Medulla oblongata (tissue), 1 donor: ENCODE measurements around the gene G6PC1.
"Not testable (repeated sequence)": the region's sequence is repeated elsewhere in the genome, so short reads cannot be mapped to it uniquely, and the experiment has no call there.

Source experiments
- DNase-seq: peaks from one replicate; pipeline ENCODE4 v3.0.0-alpha.2; 2015; ENCODE audit errors: extremely low spot score

The G6PC1 gene

DNA sequence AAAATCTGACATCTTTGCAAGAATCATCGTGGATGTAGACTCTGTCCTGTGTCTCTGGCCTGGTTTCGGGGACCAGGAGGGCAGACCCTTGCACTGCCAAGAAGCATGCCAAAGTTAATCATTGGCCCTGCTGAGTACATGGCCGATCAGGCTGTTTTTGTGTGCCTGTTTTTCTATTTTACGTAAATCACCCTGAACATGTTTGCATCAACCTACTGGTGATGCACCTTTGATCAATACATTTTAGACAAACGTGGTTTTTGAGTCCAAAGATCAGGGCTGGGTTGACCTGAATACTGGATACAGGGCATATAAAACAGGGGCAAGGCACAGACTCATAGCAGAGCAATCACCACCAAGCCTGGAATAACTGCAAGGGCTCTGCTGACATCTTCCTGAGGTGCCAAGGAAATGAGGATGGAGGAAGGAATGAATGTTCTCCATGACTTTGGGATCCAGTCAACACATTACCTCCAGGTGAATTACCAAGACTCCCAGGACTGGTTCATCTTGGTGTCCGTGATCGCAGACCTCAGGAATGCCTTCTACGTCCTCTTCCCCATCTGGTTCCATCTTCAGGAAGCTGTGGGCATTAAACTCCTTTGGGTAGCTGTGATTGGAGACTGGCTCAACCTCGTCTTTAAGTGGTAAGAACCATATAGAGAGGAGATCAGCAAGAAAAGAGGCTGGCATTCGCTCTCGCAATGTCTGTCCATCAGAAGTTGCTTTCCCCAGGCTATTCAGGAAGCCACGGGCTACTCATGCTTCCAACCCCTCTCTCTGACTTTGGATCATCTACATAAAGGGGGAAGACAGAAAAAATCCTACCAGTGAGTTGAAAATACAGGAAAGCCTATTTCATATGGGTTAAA is at the start of gene G6PC1:
Gene G6PC1 (plus strand): TSS at position 340 of the 872 bp plus-strand sequence. CDS start 78 bp downstream, at position 418.
- DNase-seq = no peak

DNA sequence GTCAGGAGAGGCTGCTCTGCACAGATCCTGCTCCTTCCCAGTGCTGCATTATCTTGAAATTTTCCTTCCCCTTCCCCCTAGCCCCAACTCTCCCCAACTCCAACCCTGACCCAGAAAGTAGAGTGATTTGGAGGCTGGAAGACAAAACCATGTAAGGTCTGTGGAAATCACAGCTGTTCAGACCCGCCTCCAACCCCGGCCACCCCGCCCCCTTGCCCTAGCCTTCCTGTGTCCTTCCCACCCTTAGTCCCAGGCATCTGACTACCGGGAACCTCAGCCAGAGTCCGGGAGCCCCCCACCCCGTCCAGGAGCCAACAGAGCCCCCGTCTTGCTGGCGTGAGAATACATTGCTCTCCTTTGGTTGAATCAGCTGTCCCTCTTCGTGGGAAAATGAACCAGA is 49.6 kb upstream of the G6PC1 start, which contains the start of gene AOC3:
Gene AOC3 (plus strand): TSS at position 246 of the 400 bp plus-strand sequence. CDS start 145 bp downstream, at position 391.
- DNase-seq = no peak

DNA sequence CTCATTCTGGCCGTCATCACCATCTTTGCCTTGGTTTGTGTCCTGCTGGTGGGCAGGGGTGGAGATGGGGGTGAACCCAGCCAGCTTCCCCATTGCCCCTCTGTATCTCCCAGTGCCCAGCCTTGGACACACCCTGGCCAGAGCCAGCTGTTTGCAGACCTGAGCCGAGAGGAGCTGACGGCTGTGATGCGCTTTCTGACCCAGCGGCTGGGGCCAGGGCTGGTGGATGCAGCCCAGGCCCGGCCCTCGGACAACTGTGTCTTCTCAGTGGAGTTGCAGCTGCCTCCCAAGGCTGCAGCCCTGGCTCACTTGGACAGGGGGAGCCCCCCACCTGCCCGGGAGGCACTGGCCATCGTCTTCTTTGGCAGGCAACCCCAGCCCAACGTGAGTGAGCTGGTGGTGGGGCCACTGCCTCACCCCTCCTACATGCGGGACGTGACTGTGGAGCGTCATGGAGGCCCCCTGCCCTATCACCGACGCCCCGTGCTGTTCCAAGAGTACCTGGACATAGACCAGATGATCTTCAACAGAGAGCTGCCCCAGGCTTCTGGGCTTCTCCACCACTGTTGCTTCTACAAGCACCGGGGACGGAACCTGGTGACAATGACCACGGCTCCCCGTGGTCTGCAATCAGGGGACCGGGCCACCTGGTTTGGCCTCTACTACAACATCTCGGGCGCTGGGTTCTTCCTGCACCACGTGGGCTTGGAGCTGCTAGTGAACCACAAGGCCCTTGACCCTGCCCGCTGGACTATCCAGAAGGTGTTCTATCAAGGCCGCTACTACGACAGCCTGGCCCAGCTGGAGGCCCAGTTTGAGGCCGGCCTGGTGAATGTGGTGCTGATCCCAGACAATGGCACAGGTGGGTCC is 49.0 kb upstream of the G6PC1 start:
- DNase-seq = not testable (repeated sequence)

DNA sequence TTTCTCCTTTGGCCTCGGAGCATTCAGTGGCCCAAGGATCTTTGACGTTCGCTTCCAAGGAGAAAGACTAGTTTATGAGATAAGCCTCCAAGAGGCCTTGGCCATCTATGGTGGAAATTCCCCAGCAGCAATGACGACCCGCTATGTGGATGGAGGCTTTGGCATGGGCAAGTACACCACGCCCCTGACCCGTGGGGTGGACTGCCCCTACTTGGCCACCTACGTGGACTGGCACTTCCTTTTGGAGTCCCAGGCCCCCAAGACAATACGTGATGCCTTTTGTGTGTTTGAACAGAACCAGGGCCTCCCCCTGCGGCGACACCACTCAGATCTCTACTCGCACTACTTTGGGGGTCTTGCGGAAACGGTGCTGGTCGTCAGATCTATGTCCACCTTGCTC is 48.2 kb upstream of the G6PC1 start:
- DNase-seq = no peak

DNA sequence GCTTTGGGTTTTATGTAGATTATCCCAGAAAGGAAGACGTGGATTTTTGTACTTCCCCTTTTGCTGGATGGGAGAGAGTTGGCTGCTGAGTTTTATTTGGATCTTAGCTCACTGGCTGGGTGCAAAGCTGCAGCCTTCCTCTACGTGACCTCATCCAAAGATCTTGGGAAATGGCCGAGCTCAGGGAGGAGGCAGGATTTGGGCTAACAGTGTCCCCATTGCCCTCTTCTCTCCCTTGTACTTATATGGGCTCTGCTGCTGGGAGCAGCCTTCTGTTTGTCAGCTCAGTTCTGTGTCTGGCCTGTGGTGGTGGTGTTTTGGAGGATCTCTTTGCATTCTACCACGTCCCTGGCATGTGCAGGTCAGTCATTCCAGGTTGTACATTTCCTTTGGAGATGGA is 47.6 kb upstream of the G6PC1 start:
- no peak for DNase-seq

DNA sequence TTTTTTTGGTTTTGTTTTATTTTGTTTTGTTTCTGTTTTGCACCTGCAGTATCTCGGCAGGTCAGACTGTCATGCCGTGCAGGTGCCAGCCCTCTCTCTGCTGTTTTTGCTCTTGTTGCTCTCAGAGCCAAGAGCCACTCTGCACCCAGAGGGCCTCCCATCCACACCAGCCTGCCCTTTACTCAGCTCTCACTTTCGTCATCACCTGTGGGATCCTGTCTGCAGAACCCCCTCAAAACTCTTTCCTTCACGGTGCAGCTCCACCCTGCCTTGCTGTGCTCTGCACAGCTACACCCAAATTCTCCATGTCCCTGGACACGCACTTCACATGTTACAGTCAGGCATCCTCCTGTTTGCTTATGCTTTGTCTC is 47.0 kb upstream of the G6PC1 start:
- no peak for DNase-seq

DNA sequence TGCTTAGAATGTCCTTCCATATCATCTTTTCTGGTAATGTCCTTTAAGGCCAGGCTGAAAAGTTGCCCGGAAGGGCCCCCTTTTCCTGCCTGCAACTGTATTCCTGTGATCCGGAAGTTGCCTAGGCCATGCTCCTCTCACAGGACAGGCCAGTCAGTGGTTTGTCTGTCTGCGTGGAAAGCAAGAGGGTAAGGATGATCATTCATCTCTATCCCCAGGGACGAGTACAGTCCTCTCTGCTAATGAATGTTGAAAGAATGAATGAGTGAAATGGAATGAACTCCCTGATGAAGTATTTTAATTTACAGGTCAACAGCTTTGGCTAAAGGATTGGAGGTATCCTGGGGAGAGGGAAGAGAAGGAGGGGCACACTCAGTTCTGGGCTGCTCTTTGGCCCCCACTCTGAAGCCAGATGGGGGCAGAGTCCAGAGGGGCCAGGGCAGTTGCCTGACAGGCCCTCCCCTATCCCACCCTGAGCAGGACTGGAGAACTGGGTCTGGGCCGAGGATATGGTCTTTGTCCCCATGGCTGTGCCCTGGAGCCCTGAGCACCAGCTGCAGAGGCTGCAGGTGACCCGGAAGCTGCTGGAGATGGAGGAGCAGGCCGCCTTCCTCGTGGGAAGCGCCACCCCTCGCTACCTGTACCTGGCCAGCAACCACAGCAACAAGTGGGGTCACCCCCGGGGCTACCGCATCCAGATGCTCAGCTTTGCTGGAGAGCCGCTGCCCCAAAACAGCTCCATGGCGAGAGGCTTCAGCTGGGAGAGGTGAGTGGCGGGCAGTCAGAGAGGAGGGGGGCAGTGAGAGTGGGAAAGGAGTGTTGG is 46.4 kb upstream of the G6PC1 start:
- DNase-seq = no peak

DNA sequence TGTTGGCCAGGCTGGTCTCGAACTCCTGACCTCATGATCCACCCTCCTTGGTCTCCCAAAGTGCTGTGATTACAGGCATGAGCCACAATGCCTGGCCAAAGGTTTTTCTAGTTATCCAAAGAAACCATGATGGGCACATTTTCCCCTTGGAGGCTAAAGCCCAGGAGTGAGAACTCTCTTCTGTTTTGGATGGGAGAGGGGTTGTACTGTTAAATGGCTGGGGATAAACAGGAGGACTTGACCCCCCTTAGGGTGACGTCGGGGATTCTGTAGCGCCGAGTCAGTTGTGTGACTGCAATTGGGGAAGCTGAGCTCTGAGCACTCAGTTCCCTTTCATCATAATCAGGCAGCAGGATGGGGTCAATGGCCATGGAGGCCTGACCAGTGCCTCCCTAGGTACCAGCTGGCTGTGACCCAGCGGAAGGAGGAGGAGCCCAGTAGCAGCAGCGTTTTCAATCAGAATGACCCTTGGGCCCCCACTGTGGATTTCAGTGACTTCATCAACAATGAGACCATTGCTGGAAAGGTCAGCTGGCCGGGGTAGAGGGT is 45.5 kb upstream of the G6PC1 start:
- no peak for DNase-seq

DNA sequence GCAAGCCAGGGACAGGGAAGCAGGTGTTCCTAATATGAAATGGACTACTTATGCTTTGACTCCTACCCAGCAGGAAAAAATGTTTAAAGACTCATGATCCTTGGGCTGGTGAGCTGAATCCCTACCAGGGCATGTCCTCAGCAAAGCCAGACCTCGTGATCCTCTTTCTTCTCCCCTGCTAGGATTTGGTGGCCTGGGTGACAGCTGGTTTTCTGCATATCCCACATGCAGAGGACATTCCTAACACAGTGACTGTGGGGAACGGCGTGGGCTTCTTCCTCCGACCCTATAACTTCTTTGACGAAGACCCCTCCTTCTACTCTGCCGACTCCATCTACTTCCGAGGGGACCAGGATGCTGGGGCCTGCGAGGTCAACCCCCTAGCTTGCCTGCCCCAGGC is 44.5 kb upstream of the G6PC1 start:
- not testable (repeated sequence) for DNase-seq

DNA sequence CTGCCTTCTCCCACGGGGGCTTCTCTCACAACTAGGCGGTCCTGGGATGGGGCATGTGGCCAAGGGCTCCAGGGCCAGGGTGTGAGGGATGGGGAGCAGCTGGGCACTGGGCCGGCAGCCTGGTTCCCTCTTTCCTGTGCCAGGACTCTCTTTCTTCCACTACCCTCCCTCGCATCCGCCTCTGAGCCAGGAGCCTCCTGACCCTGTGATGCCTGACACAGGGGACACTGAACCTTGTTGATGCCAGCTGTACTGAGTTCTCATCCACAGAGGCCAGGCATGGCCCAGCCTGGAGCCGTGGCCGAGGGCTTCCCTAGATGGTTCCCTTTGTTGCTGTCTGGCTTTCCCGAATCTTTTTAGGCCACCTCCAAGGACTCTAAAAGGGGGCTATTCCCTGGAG is 44.1 kb upstream of the G6PC1 start:
- not testable (repeated sequence) for DNase-seq

DNA sequence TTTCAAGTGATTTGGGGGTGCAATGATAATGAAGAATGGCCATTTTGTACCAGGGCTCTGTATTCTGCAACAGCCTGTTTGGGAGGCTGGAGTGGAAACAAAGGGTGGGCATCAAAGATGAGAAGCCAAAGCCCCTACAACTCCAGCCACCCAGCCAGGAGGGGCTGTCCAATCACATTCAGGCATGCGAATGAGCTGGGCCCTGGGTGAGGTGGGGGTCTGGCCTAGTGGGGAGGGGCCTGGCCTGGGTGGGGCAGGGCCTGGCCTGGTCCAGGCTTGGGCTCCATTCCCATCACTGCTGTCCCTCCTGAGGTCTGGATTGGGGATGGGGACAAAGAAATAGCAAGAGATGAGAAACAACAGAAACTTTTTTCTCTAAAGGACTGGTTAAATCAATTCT is 43.2 kb upstream of the G6PC1 start:
- no peak for DNase-seq

DNA sequence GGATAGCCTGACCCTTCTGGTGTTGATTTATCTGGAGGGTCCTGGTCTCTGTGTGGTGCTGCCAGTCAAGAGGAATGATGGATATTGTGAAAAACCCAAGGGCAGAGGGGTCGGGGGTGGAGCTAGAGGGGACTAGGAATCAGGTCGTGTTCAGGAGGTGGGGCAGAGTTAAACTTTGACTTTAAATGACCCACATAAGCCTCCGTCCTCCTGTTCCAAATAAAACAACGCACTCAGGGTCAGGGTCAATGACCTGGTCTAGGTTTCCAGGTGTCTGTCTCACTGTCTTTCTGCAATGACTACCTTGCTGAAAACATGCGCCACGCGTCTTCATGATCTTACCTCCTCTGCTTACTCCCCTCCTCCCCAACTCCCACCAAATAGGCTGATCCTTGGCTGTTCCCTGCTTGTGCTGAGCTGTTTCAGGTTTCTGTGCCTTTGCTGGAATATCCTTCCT is 34.9 kb upstream of the G6PC1 start:
- DNase-seq = no peak

DNA sequence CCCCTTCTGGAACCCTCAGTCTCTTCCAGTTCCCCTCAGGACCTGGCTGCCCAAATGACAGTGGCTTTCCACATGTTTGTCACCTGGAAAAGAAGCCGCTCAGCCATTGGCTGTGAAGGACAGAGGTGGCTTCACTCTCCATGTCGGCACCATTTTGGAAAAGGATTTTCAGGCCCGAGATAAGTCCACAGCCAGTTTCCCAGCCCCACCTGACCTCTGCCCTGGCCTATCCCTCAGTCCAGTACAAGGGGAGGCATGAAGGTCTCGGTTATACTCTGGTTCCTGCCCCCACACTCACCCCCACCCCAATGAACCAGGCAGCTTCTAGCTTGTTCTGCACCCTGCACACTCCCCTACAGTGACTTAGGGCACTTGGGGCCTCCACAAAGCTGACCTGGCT is 34.4 kb upstream of the G6PC1 start:
- DNase-seq = no peak

DNA sequence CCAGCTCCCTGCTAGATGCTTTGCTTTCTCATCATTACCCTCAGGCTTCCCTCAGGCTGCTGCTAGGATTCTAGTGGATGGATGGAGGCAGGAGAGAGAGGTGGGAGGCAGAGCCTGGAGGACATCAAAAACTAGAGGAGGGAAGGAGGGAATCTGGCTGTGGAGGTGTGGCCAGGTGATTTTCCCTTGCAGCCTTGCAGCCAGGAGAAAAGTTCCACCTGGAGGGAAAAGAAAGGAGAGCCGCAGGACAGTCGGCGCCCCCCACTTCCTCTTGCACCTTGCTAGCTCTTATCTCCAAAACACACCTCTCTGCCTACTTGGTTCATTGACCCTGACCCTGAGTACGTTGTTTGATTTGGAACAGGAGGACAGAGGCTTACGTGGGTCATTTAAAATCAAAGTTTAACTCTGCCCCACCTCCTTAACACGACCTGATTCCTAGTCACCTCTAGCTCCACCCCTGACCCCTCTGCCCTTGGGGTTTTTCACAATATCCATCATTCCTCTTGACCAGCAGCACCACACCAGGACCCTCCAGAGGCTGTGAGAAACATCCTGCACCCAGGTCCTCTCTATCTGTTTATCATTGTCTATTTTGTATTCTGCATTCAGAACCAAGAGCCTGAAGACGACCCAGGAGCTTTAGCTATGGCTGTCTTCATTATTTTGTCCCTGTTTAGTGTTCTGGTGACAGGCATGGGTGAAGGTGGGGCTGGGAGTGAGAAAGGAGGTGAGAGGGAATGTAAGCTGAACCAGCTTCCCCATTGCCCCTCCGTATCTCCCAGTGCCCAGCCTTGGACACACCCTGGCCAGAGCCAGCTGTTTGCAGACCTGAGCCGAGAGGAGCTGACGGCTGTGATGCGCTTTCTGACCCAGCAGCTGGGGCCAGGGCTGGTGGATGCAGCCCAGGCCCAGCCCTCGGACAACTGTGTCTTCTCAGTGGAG is 33.7 kb upstream of the G6PC1 start:
- DNase-seq = no peak

DNA sequence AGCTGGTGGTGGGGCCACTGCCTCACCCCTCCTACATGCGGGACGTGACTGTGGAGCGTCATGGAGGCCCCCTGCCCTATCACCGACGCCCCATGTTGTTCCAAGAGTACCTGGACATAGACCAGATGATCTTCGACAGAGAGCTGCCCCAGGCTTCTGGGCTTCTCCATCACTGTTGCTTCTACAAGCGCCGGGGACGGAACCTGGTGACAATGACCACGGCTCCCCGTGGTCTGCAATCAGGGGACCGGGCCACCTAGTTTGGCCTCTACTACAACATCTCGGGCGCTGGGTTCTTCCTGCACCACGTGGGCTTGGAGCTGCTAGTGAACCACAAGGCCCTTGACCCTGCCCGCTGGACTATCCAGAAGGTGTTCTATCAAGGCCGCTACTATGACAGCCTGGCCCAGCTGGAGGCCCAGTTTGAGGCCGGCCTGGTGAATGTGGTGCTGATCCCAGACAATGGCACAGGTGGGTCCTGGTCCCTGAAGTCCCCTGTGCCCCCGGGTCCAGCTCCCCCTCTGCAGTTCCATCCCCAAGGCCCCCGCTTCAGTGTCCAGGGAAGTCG is 32.8 kb upstream of the G6PC1 start:
- DNase-seq = not testable (repeated sequence)

DNA sequence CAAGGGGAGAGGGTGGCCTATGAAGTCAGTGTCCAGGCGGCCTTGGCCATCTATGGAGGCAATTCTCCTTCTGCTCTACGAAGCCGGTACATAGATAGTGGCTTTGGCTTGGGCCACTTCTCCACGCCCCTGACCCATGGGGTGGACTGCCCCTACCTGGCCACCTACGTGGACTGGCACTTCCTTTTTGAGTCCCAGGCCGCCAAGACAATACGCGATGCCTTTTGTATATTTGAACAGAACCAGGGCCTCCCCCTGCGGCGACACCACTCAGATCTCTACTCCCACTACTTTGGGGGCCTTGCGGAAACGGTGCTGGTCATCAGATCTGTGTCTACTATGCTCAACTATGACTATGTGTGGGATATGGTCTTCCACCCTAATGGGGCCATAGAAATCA is 32.3 kb upstream of the G6PC1 start:
- DNase-seq = no peak

DNA sequence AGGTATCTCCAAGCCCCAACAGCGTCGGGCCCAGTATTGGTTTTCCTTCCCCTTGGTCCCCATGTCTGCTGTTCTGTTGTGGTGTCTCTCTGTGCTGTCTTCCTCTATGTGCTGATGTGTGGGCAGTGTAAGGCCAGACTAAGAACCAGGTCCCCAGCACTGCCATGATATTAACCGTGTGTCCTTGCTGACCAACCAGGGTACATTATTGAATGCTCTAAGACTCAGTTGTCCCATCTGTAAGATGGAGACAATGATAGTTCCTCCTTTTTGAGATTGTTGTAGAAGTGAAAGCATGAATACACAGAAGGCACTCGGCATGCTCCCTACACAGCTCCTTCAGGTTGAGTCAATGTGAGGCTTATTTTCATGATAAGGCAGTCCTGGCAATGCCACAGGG is 29.0 kb upstream of the G6PC1 start:
- DNase-seq = no peak

DNA sequence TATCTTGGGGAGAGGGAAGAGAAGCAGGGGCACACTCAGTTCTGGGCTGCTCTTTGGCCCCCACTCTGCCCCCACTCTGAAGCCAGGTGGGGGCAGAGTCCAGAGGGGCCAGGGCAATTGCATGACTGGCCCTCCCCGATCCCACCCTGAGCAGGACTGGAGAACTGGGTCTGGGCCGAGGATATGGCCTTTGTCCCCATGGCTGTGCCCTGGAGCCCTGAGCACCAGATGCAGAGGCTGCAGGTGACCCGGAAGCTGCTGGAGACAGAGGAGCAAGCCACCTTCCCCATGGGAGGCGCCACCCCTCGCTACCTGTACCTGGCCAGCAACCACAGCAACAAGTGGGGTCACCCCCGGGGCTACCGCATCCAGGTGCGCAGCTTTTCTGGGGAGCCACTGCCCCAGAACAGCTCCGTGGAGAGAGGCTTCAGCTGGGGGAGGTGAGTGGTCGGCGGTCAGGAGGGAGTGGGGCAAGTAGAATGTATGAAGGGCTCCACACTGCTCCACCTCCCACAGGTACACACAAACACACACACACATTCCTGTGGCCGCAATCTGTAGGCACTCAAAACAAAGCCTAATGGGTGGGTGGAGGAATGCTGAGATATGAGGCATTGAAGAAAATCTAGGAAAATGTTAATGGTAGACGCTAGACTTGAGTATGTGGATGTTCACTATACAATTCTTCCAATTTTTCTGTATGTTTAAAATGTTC is 28.2 kb upstream of the G6PC1 start:
- DNase-seq = no peak

DNA sequence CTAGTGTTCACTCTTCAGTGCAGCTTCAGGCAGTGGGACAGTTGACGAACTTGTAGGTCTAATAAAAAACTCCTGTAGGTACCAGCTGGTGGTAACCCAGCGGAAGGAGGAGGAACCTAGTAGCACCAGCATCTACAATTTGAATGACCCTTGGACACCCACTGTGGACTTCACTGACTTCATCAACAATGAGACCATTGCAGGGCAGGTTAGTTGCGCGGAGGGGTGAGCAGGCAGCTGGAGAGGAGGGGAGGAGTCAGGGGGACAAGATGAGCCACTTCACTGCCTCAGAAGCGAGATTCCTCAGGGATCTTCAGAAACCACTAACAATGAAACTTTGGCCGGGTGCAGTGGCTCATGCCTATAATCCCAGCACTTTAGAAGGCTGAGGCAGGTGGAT is 27.3 kb upstream of the G6PC1 start:
- no peak for DNase-seq
